Stomach (tissue), 9 donors: ENCODE results near the gene TAP2. TPM values are rescaled to one million over a fixed set of nuclear protein-coding genes. Genes with fewer than 3 reads are reported as not detected.
A peak's percentile ranks its signal among the peaks of the same experiment; 100 is the strongest.

ENCODE experiments used
- DNase-seq, 2 donors: peaks; one replicate each; pipeline versions ENCODE4 v3.0.0 to v3.0.0-alpha.2; 2013 to 2019
- H3K27ac ChIP-seq, 5 donors: fragments of 200-600 bp in 4 of 5; sonication (generic) in 4 of 5; one replicate each; pipeline ENCODE4 v1.5.1; 2013 to 2019; ENCODE audit warnings: mild to moderate bottlenecking in 1 of 5, moderate library complexity in 1 of 5
- H3K27me3 ChIP-seq, 3 donors: fragments of 200-600 bp; sonication (generic); one replicate each; pipeline ENCODE4 v1.5.1; 2017 to 2019; ENCODE audit warnings: mixed run types in 1 of 3
- H3K36me3 ChIP-seq, 4 donors: fragments of 200-600 bp; sonication (generic); 1 replicate in 3 of 4; 2 replicates in 1 of 4; pipeline ENCODE4 v1.5.1; 2016 to 2019
- H3K4me1 ChIP-seq, 4 donors: fragments of 200-600 bp; sonication (generic); one replicate each; pipeline ENCODE4 v1.5.1; 2016 to 2019
- H3K4me3 ChIP-seq, 4 donors: fragments of 200-600 bp; sonication (generic) in 3 of 4; one replicate each; pipeline ENCODE4 v1.5.1; 2016 to 2019; ENCODE audit warnings: mild to moderate bottlenecking in 1 of 4
- H3K9me3 ChIP-seq, 4 donors: fragments of 200-600 bp; sonication (generic); one replicate each; pipeline ENCODE4 v1.5.1; 2016 to 2019
- CTCF ChIP-seq, 7 experiments: fragments of 450-650 bp in 4 of 7; fragments of 200-600 bp in 3 of 7; sonication (generic) in 3 of 7; IDR thresholded peaks; one replicate each; pipeline ENCODE4 v1.5.1; 2016 to 2019; ENCODE audit warnings: antibody characterized with exemption in 7 of 7, control low read depth in 2 of 7, mild to moderate bottlenecking in 1 of 7
- EP300 ChIP-seq: sonication (generic); formaldehyde crosslinking; IDR thresholded peaks from one replicate; pipeline ENCODE4 v1.6.1; 2017; ENCODE audit warnings: antibody characterized with exemption
- POLR2A ChIP-seq, 4 donors: fragments of 450-650 bp; IDR thresholded peaks; one replicate each; pipeline ENCODE4 v1.6.1; 2016; ENCODE audit warnings: antibody characterized with exemption in 4 of 4, control low read depth in 2 of 4, mild to moderate bottlenecking in 1 of 4, moderate library complexity in 1 of 4
- POLR2AphosphoS5 ChIP-seq, 3 donors: sonication (generic); formaldehyde crosslinking; IDR thresholded peaks; one replicate each; pipeline ENCODE4 v1.6.1; 2016; ENCODE audit warnings: antibody characterized with exemption in 3 of 3
- WGBS, 5 donors: extraction: QIAGEN DNeasy Blood & Tissue Kit in 3 of 5; methylation state at CpG; one replicate each; pipeline versions ENCODE4 v1.1.5 to v1.1.7; 2013 to 2018; 5-methylcytosine and 5-hydroxymethylcytosine counted together
- intact Hi-C: fragments of 100-400 bp; cut with DNase I; formaldehyde crosslinking; loops from one replicate; pipeline ENCODE4 v1.15.1; 2023; ENCODE audit warnings: low total_unique reads
- polyA plus RNA-seq, 3 donors: library from polyadenylated mRNA; stranded (reverse); fragments of 200-250 nt; gene quantifications; one replicate each; pipeline ENCODE4 v1.2.3, GENCODE V29; 2013
- total RNA-seq, 5 donors: library from RNA; depleted of rRNA; stranded (reverse); fragments of >200 nt; gene quantifications; one replicate each; pipeline versions ENCODE4 v1.1.0 to v1.2.3, GENCODE V29; 2014 to 2016
- donor health status: healthy with polysubstance abuse.
- donor health status: Bipolar disorder and iron deficiency.
- donor health status: healthy.

Gene TAP2
- total and polyA plus RNA-seq, 8 donors: 1.2 to 449 (median 11.4) TPM

GRCh38 chr6:32865724-32866443, 27.3 kb upstream of the TAP2 start:
- H3K27ac ChIP-seq: no peak overlapping the region
- intact Hi-C loops: no loop called here
- H3K36me3 ChIP-seq: no peaks in the 10 kb centered on the region
- H3K4me1 ChIP-seq: peaks cover 0 to 16% (median 9%) of the 10 kb centered on the region in 4 donors
- whole genome bisulfite sequencing, 5 donors: 59 to 74% (median 65%) methylated on average over 10 of the region's 10 CpGs
- H3K9me3 ChIP-seq: no peaks in the 10 kb centered on the region
- no peak overlapping the region for H3K4me3 ChIP-seq
- DNase-seq: no peak
- TF ChIP-seq POLR2AphosphoS5 (IDR thresholded peaks at IDR 0.05): no peak
- no peak for TF ChIP-seq CTCF (IDR thresholded peaks at IDR 0.05)
- no peak for TF ChIP-seq EP300
- TF ChIP-seq POLR2A (IDR thresholded peaks at IDR 0.05): no peak
- H3K27me3 ChIP-seq: peaks cover 0 to 12% (median 0%) of the 10 kb centered on the region in 3 donors

DNA sequence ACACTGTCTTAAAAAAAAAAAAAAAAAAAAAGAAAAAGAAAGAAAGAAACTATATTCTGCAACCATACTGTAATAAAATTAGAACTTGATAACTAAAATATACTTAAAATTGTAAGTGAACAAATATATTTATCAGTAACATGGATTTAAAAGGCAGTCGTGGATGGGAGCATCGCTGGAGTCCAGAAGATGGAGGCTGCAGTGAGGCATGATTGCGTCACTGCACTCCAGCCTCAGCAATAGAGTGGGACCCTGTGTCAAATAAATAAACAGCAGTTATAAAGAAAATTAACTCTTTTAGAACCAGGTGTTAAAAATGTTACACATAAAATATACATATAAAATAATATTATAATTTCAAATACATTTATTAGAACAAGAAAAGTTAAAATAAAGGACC, 24.2 kb upstream of the TAP2 start:
- TF ChIP-seq EP300: no peak
- Histone ChIP-seq H3K9me3 (no peaks in the 10 kb centered on the region), H3K27ac (no peak overlapping the region), H3K27me3 (no peaks in the 10 kb centered on the region), H3K4me1 (peaks cover 0 to 9% (median 3%) of the 10 kb centered on the region in 4 donors), H3K36me3 (peaks cover 3 to 30% (median 26%) of the 10 kb centered on the region in 4 donors), H3K4me3 (no peak overlapping the region)
- 50 to 73% (median 61%) methylated on average over 3 of the region's 3 CpGs for WGBS, 5 donors
- no peak for DNase-seq
- intact Hi-C loops: no loop called here

- Histone ChIP-seq H3K36me3 (peaks cover 7 to 47% (median 36%) of the 10 kb centered on the region in 4 donors), H3K4me1 (peaks cover 0 to 10% (median 7%) of the 10 kb centered on the region in 4 donors), H3K4me3 (no peak overlapping the region), H3K27me3 (no peaks in the 10 kb centered on the region), H3K27ac (peak overlapping the region in 1 of 5 donors; percentile 4), H3K9me3 (no peaks in the 10 kb centered on the region)
- TF ChIP-seq POLR2A (IDR thresholded peaks at IDR 0.05) (no peak), EP300 (no peak), POLR2AphosphoS5 (IDR thresholded peaks at IDR 0.05) (no peak), CTCF (IDR thresholded peaks at IDR 0.05) (no peak)
- intact Hi-C loops: no loop called here
- 71 to 90% (median 79%) methylated on average over 1 of the region's 1 CpG for WGBS, 5 donors
- no peak for DNase-seq
Measured at GRCh38 chr6:32860674-32861073, 22.1 kb upstream of the TAP2 start.

GRCh38 chr6:32858194-32858593, 19.7 kb upstream of the TAP2 start:
- H3K4me1 ChIP-seq: peaks cover 6 to 25% (median 19%) of the 10 kb centered on the region in 4 donors
- WGBS, 5 donors: 88 to 92% (median 88%) methylated on average over 5 of the region's 5 CpGs
- H3K27ac ChIP-seq: no peak overlapping the region
- H3K27me3 ChIP-seq: no peaks in the 10 kb centered on the region
- no peak for DNase-seq
- H3K36me3 ChIP-seq: peaks cover 7 to 47% (median 36%) of the 10 kb centered on the region in 4 donors
- TF ChIP-seq POLR2AphosphoS5 (IDR thresholded peaks at IDR 0.05): no peak
- TF ChIP-seq CTCF (IDR thresholded peaks at IDR 0.05): no peak
- no peak for TF ChIP-seq POLR2A (IDR thresholded peaks at IDR 0.05)
- no peak for TF ChIP-seq EP300
- intact Hi-C loops: no loop called here
- H3K9me3 ChIP-seq: no peaks in the 10 kb centered on the region
- H3K4me3 ChIP-seq: no peak overlapping the region
